Gastroesophageal sphincter (tissue), 3 donors: ENCODE measurements around the gene BMP4.

ENCODE experiments used
- CTCF ChIP-seq, 4 experiments: fragments of 200-600 bp in 2 of 4; fragments of 450-650 bp in 2 of 4; sonication (generic) in 1 of 4; IDR thresholded peaks; one replicate each; pipeline ENCODE4 v1.5.1; 2017 to 2019; ENCODE audit warnings: antibody characterized with exemption in 4 of 4, mild to moderate bottlenecking in 2 of 4, moderate library complexity in 2 of 4
- EP300 ChIP-seq: sonication (generic); formaldehyde crosslinking; IDR thresholded peaks from one replicate; pipeline ENCODE4 v1.6.1; 2017; ENCODE audit warnings: antibody characterized with exemption, mild to moderate bottlenecking
- POLR2A ChIP-seq, 2 donors: fragments of 450-650 bp; IDR thresholded peaks; one replicate each; pipeline ENCODE4 v1.6.1; 2017; ENCODE audit warnings: antibody characterized with exemption in 2 of 2, mild to moderate bottlenecking in 2 of 2, moderate library complexity in 1 of 2
- POLR2AphosphoS5 ChIP-seq: sonication (generic); formaldehyde crosslinking; IDR thresholded peaks from one replicate; pipeline ENCODE4 v1.6.1; 2017; ENCODE audit warnings: antibody characterized with exemption

DNA sequence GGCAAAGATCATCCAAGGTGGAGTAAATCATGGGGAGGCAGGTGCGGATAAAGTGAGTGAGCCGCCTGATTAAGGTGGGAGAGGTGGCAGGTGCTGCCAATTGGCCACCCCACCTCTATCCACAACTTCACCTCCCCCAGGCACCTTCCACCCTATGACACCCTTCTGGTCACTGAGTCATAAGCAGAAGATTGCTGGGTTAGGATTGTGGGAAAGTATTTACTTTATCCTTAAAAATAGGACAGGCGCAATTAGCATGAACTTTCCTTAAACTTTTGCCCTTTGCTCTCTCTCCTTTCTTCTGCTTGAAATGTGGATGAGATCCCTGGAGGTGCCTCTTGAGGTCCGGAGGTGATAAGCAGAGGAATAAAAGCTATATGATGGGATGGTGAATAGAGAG, 14.9 kb upstream of the BMP4 start:
- TF ChIP-seq CTCF (IDR thresholded peaks at IDR 0.05): no peak
- no peak for TF ChIP-seq POLR2A (IDR thresholded peaks at IDR 0.05)
- no peak for TF ChIP-seq EP300
- TF ChIP-seq POLR2AphosphoS5: no peak
